K562 (cell line): ENCODE results near the gene HSF2BP. TPM values are rescaled to one million over a fixed set of nuclear protein-coding genes. Genes with fewer than 3 reads are reported as not detected.

Experiments
- BHLHE40 ChIP-seq: IDR thresholded peaks from 2 replicates; pipeline ENCODE4 v1.6.1; 2011; ENCODE audit warnings: low read length, improper control_type of control experiment
- HNRNPLL ChIP-seq: fragments of 200-400 bp; formaldehyde crosslinking; IDR thresholded peaks from 2 replicates; pipeline ENCODE4 v1.6.1; 2017; ENCODE audit warnings: low read length, low read depth, mild to moderate bottlenecking; ENCODE audit not compliant: poor library complexity, severe bottlenecking
- NCOA4 ChIP-seq: fragments of 450-650 bp; IDR thresholded peaks from 2 replicates; pipeline ENCODE4 v1.6.1; 2018; ENCODE audit warnings: mild to moderate bottlenecking; ENCODE audit not compliant: partially characterized antibody
- NR2C2 ChIP-seq, 2 experiments: fragments of 200-800 bp in 1 of 2; sonication (Bioruptor generic) in 1 of 2; sonication (generic) in 1 of 2; formaldehyde crosslinking in 1 of 2; IDR thresholded peaks; 2 replicates each; pipeline versions ENCODE4 v1.6.1 to v1.8.0; 2016 to 2022; ENCODE audit warnings: mild to moderate bottlenecking in 1 of 2, missing compliant biosample characterization in 1 of 2, missing genetic modification characterization in 1 of 2, missing genetic modification reagents in 1 of 2
- POLR2G ChIP-seq: fragments of 200-400 bp; formaldehyde crosslinking; IDR thresholded peaks from 2 replicates; pipeline ENCODE4 v1.6.1; 2017; ENCODE audit warnings: low read depth, mild to moderate bottlenecking, antibody characterized with exemption, low read length, moderate library complexity
- ZNF175 ChIP-seq: fragments of 200-800 bp; sonication (Bioruptor generic); IDR thresholded peaks from 2 replicates; pipeline ENCODE4 v1.6.1; 2016; ENCODE audit warnings: low read depth, mild to moderate bottlenecking, missing genetic modification characterization, missing compliant biosample characterization
- ZNF224 ChIP-seq: sonication (generic); formaldehyde crosslinking; IDR thresholded peaks from 2 replicates; pipeline ENCODE4 v1.8.0; 2022; ENCODE audit warnings: mild to moderate bottlenecking, missing genetic modification reagents
- polyA plus RNA-seq, 8 experiments: library from polyadenylated mRNA; depleted of rRNA in 4 of 8; stranded (reverse) in 5 of 8; unstranded in 3 of 8; fragments of >200 nt; fragmentation: Nextera tagmentation in 2 of 8; fragmentation: Illumina TruSeq in 1 of 8; extraction: Ambion mirVana in 2 of 8; extraction: Trizol in 1 of 8; gene quantifications; 2 replicates each; pipeline versions ENCODE4 v1.2.1 to v1.2.3, GENCODE V29; 2011 to 2014; ENCODE audit warnings: inconsistent platforms in 1 of 8, missing spikeins in 1 of 8
- total RNA-seq, 7 experiments: library from RNA; depleted of rRNA in 6 of 7; stranded (reverse); fragments of >200 nt in 6 of 7; fragmentation: Illumina TruSeq in 2 of 7; extraction: Trizol in 2 of 7; gene quantifications; 2 replicates each; pipeline versions ENCODE4 v1.2.1 to v1.2.3, GENCODE V29; 2011 to 2021; ENCODE audit warnings: low replicate concordance in 1 of 7
- TF ChIP-seq, protein P1 (sequence below): fragments of 250-450 bp; sonication (Bioruptor Pico); IDR thresholded peaks from 2 replicates; pipeline ENCODE4 v1.5.0; 2021
- TF ChIP-seq, protein P2 (sequence below), 2 experiments: fragments of 250-450 bp in 1 of 2; fragments of 450-650 bp in 1 of 2; sonication (Bioruptor Pico) in 1 of 2; IDR thresholded peaks; 2 replicates each; pipeline versions ENCODE4 v1.6.1 to v1.8.0; 2016 to 2021; ENCODE audit warnings: mild to moderate bottlenecking in 2 of 2, moderate library complexity in 2 of 2, missing compliant biosample characterization in 1 of 2, missing genetic modification characterization in 1 of 2
- TF ChIP-seq, protein P3 (sequence below), 2 experiments: fragments of 450-650 bp; conservative IDR thresholded peaks; 2 replicates each; pipeline ENCODE4 v1.6.1; 2017; ENCODE audit warnings: mild to moderate bottlenecking in 2 of 2, moderate library complexity in 2 of 2
- TF ChIP-seq, protein P4 (sequence below): fragments of 250-450 bp; sonication (Bioruptor Pico); IDR thresholded peaks from 2 replicates; pipeline ENCODE4 v1.5.0; 2021

HSF2BP gene
- total and polyA plus RNA-seq, 9 of the 15 experiments (the other 6 are each of a cell fraction or from before 2014, with no cell fraction given): 0.04 to 0.57 (median 0.20) TPM; not detected in 2

DNA sequence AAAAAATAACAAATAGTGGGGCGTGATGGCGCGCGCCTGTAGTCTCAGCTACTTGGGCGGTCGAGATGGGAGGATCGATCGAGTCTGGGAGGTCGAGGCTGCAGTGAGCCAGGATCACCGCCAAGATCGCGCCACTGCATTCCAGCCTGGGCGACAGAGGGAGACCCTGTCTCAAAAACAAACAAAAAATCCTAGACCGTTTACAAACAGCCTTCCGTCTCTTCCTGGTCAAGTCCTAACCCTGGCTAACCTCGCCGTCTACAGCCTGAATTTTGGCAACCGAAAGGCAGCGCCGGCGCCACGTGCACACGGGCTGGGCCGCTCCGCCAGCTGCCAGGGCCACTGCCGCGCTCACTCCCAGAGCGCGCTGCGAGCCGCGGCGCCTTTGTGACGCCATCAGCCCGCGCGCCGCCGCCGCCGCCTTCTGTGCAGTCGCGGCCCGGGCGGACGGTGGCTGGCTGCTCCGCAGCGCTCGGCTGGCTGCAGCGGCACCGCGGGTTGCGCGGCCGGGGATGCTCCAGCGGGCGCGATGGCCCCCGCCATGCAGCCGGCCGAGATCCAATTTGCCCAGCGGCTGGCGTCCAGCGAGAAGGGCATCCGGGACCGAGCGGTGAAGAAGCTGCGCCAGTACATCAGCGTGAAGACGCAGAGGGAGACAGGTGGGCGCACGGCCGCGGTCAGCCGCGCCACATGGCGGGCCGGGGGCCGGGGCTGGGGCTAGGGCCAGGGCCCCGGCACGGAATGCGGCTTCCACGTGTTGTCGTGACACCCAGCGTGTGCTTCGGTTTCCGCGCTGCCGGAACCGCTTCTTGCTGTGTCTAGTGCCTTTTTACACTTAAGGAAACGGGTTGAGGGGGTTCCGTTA, at the start of gene HSF2BP, which contains the start of gene RRP1B (continued):
- TF ChIP-seq, protein P1, sequence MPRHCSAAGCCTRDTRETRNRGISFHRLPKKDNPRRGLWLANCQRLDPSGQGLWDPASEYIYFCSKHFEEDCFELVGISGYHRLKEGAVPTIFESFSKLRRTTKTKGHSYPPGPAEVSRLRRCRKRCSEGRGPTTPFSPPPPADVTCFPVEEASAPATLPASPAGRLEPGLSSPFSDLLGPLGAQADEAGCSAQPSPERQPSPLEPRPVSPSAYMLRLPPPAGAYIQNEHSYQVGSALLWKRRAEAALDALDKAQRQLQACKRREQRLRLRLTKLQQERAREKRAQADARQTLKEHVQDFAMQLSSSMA (CRISPR knock-in tag): peak; percentile 77; the same call in 1 of the 2 replicates
- TF ChIP-seq POLR2G: peak; percentile 98
- TF ChIP-seq, protein P2, sequence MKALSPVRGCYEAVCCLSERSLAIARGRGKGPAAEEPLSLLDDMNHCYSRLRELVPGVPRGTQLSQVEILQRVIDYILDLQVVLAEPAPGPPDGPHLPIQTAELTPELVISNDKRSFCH (CRISPR knock-in tag; IDR thresholded peaks at IDR 0.05): no peak
- TF ChIP-seq, protein P2 (tag; IDR thresholded peaks at IDR 0.05): peak; percentile 99
- peak; percentile 67 for TF ChIP-seq HNRNPLL
- TF ChIP-seq NR2C2 (CRISPR knock-in tag; IDR thresholded peaks at IDR 0.05): peak; percentile 86
- TF ChIP-seq NR2C2 (tag; IDR thresholded peaks at IDR 0.05): peak; percentile 77
- TF ChIP-seq, protein P3, sequence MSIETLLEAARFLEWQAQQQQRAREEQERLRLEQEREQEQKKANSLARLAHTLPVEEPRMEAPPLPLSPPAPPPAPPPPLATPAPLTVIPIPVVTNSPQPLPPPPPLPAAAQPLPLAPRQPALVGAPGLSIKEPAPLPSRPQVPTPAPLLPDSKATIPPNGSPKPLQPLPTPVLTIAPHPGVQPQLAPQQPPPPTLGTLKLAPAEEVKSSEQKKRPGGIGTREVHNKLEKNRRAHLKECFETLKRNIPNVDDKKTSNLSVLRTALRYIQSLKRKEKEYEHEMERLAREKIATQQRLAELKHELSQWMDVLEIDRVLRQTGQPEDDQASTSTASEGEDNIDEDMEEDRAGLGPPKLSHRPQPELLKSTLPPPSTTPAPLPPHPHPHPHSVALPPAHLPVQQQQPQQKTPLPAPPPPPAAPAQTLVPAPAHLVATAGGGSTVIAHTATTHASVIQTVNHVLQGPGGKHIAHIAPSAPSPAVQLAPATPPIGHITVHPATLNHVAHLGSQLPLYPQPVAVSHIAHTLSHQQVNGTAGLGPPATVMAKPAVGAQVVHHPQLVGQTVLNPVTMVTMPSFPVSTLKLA (conservative IDR thresholded peaks at IDR 0.05): peak; percentile 94 to 96
- TF ChIP-seq ZNF224 (CRISPR knock-in tag): peak; percentile 93
- peak; percentile 86 for TF ChIP-seq ZNF175
- TF ChIP-seq NCOA4: no peak
- peak; percentile 92 for TF ChIP-seq BHLHE40
- TF ChIP-seq, protein P4, sequence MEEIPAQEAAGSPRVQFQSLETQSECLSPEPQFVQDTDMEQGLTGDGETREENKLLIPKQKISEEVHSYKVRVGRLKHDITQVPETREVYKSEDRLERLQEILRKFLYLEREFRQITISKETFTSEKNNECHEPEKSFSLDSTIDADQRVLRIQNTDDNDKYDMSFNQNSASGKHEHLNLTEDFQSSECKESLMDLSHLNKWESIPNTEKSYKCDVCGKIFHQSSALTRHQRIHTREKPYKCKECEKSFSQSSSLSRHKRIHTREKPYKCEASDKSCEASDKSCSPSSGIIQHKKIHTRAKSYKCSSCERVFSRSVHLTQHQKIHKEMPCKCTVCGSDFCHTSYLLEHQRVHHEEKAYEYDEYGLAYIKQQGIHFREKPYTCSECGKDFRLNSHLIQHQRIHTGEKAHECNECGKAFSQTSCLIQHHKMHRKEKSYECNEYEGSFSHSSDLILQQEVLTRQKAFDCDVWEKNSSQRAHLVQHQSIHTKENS: no peak
